NCI-H460 (cell line): ENCODE results near the gene MMP11. TPM values are rescaled to one million over a fixed set of nuclear protein-coding genes. Genes with fewer than 3 reads are reported as not detected.

Experiments
- DNase-seq: peaks from one replicate; pipeline ENCODE4 v3.0.0-alpha.2; 2016; ENCODE audit warnings: low read depth; ENCODE audit errors: extremely low read depth
- total RNA-seq: library from RNA; depleted of rRNA; stranded (reverse); fragments of >200 nt; shearing (Covaris generic); gene quantifications from 2 replicates; pipeline ENCODE4 v1.2.3, GENCODE V29; 2014

The MMP11 gene
- total RNA-seq, 1 experiment from 2014 or later: 1.8 TPM

DNA sequence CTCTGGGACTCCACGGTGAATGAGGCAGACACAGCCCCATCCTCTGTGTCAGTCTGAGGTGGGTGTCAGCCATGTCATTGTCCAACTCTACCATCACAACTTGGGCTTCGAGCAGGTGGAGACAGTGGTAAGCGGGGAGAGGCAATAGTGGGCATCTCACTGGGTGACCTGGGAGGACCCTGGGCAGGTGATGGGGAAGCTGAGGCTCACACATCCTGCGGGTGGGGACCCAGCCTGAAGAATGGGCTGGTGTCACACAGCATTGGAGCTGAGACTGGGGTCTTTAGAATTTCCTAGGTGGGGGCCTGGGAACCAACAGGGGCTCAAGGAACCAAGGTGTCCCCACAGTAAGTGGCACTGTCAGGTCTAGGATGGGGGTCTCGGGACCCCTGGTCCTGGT is 7.1 kb downstream of the MMP11 start:
- DNase-seq: no peak

DNA sequence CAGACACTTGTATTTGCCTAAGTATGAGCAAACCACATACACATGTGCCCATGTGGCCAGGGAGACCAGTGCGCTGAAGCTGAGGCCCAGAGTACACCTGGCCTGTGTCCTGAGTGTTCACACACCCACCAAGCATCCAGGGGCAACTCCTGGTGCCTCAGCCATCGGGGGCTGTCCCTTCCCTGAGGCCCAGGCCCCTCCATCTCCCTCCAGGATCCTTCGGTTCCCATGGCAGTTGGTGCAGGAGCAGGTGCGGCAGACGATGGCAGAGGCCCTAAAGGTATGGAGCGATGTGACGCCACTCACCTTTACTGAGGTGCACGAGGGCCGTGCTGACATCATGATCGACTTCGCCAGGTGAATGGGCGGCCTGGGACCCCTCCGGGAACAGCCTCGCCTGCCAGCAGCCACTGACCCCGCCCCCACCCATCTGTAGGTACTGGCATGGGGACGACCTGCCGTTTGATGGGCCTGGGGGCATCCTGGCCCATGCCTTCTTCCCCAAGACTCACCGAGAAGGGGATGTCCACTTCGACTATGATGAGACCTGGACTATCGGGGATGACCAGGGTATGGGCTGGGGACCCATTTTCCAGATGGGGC is 7.6 kb downstream of the MMP11 start:
- DNase-seq: no peak

DNA sequence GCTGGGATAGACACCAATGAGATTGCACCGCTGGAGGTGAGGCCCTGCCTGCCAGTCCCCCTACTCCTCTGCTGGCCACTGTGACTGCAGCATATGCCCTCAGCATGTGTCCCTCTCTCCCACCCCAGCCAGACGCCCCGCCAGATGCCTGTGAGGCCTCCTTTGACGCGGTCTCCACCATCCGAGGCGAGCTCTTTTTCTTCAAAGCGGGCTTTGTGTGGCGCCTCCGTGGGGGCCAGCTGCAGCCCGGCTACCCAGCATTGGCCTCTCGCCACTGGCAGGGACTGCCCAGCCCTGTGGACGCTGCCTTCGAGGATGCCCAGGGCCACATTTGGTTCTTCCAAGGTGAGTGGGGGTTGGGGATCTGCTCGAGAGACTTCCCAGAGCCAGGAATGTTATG is 8.4 kb downstream of the MMP11 start:
- no peak for DNase-seq

DNA sequence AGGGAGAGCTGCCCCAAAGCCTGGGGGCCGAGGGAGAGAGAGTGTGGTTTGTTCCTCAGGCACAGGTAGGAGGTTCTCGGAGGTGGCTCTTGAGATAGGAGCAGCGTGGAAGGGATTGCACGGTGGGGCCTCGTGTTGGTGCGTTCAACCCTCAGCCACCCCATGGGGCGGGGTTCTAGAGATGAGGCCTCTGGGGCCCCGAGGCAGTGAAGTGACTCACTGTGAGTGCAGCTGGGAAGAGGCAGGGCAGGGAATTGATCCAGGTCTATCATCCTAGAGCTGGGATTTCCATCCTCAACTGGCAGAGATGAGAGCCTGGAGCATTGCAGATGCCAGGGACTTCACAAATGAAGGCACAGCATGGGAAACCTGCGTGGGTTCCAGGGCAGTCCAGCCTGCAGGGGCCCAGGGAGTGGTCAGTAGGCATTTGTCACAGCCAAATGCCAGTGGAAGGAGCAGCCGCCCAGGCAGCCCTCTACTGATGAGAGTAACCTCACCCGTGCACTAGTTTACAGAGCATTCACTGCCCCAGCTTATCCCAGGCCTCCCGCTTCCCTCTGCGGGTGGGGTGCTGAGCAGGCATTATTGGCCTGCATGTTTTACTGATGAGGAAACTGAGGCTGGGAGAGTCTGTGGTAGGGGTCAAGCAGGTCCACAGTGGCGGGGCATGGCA is 9.0 kb downstream of the MMP11 start:
- DNase-seq: peak; percentile 36

DNA sequence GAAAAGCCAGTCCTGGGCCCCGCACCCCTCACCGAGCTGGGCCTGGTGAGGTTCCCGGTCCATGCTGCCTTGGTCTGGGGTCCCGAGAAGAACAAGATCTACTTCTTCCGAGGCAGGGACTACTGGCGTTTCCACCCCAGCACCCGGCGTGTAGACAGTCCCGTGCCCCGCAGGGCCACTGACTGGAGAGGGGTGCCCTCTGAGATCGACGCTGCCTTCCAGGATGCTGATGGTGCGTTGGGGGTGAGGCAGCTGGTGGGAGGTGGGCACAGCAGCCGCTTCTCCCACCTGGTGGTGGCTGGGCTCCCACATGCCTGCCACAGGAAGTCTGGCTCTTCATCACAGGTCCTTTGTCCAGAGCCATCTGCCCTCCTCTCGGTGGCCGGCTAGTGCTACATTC is 9.6 kb downstream of the MMP11 start:
- DNase-seq: no peak

DNA sequence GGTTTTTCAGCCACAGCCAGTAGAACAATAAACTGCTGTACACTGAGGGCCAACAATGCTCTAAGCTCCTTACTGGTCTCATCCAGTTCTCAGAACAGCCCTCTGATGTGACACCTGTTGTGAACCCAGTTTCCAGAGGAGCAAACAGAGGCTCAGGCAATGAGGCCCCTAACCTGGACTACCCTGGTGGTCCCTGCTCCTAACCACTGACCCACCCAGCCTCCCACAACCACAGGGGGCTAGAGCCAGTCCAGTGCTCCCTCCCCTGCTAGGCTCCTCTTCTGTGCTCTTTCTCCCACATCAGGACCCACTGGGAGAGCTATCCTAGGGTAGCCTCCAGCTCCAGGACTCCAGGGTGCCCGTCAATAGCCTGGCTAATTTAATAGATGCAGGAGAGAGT is 10.1 kb downstream of the MMP11 start:
- DNase-seq: no peak

DNA sequence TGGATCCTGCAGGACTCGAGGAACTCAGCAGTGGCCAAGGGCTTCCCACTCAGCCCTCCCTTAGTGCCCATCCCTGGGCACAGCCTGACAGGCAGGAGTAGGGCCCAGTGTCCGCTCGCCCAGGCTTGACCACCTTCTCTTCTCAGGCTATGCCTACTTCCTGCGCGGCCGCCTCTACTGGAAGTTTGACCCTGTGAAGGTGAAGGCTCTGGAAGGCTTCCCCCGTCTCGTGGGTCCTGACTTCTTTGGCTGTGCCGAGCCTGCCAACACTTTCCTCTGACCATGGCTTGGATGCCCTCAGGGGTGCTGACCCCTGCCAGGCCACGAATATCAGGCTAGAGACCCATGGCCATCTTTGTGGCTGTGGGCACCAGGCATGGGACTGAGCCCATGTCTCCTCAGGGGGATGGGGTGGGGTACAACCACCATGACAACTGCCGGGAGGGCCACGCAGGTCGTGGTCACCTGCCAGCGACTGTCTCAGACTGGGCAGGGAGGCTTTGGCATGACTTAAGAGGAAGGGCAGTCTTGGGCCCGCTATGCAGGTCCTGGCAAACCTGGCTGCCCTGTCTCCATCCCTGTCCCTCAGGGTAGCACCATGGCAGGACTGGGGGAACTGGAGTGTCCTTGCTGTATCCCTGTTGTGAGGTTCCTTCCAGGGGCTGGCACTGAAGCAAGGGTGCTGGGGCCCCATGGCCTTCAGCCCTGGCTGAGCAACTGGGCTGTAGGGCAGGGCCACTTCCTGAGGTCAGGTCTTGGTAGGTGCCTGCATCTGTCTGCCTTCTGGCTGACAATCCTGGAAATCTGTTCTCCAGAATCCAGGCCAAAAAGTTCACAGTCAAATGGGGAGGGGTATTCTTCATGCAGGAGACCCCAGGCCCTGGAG is 10.9 kb downstream of the MMP11 start:
- DNase-seq: no peak

DNA sequence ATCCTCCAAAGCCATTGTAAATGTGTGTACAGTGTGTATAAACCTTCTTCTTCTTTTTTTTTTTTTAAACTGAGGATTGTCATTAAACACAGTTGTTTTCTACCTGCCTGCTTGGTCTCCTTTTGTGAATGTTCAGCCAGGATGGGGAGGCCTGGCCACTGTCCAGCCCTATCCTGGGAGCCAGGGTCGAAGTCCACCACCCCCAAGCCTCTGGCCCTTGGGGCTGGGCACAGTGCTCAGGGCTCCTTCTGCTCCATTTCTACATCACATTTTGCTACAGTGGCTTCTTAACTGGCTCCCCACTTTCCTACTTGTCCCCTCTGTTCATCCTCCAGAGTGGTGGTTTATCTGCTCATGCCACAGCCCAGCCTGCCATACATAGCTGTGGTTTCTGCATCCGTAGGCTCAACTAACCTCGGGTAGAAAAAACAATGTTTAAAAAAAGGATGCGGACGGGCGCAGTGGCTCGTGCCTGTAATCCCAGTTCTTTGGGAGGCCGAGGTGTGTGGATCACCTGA is 11.6 kb downstream of the MMP11 start:
- no peak for DNase-seq

DNA sequence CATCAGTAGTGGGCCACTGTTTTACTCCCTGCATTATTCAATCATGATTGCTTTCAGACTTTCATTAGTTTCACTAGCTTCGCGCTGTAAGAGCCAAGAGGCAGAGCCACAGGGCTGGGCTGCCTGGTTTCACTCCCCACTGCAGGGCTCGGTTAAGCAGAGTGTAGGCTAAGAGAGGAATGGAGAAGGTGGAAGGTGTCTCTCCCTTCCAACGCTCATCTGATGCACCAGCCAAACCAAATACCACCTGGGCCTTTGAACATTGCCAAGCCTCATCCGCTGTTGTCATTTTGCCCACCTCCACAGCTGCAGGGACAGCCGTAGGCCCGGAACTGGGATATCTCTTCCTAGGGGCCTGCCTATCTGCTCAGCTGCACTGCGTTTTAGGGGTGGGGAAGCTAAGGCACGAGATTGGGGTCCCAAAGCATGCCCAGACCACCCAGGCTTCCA is 13.6 kb downstream of the MMP11 start:
- no peak for DNase-seq

DNA sequence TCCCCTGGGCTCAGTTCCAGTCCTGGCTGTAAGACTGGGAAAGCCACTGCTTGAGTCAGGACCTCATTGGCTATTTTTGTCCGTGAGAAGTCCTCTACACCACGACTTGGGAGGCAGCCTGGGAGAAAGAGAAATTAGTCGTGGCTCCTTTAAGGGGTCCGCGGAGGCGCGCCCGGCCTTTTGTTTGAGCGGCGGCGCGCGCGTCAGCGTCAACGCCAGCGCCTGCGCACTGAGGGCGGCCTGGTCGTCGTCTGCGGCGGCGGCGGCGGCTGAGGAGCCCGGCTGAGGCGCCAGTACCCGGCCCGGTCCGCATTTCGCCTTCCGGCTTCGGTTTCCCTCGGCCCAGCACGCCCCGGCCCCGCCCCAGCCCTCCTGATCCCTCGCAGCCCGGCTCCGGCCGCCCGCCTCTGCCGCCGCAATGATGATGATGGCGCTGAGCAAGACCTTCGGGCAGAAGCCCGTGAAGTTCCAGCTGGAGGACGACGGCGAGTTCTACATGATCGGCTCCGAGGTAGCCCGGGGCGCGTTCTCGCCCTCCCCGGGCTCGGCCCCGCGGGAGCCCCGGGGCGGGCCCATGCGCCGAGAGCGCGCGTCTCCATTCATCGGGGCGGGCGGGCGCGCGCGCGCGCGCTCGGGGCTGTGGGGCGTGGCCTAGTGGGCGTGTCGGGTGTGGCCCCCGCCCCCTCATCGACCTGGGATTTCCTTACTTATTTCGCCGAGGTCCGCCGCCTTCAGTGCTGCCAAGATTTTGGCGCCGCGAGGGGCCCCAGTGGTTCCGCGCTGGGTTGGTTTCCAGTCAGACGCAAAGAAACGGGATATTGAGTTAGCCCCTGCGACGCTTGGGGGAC is 14.3 kb downstream of the MMP11 start, which contains the start of gene SMARCB1:
SMARCB1 (plus strand) TSS at position 215 of the 848 bp plus-strand sequence; CDS start at position 419, 204 bp downstream.
- peak; percentile 63 for DNase-seq

DNA sequence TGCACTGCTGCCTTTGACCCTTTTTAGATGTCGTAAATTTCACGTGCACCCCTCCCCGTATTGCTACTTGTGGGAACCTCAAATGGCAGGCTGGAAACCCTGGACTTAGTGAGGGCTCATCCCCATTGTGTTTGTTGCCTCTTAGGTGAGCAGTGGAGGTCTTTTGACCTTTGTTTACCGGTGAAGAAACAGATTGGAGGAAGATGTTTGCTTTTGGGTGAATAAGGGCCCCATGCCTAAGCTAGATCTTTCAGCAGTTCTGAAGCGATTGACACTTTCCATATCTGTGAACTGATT is 14.9 kb downstream of the MMP11 start:
- DNase-seq: no peak

DNA sequence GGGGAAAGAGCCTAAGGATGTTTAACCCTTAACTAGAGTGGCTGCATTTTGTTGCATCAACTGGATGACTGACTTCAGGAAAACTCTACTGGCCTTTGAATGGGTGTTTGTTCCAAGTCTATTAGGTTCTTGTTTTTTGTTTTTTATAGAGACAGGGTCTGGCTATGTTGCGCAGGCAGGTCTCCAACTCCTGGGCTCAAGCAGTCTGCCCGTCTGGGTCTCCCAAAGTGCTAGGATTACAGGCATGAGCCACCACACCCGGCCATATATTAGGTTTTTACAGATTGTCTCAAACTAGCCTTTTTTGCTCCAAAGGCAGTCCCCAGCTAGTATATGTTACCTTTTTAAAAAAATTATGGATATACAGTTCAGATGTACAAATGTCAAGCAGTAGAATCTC is 15.3 kb downstream of the MMP11 start:
- no peak for DNase-seq

DNA sequence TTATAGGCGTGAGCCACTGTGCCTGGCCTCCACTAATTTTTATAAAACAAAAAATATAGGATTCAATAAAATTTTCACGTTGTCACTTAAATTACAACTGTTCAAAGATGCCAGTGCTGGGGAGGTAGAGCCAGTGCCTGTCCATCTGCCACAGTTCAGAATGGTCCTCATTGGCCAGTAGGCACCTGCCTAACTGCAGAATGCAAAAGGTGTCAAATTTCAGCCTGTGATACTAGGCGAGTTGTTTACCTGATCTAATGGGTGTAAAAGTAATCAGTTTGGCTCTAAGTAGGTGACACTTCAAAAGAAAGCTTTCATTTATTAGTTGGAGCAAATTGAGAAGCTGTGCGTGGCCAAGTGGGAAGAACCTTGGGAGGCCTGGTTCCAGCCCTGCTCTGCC is 16.5 kb downstream of the MMP11 start:
- no peak for DNase-seq

DNA sequence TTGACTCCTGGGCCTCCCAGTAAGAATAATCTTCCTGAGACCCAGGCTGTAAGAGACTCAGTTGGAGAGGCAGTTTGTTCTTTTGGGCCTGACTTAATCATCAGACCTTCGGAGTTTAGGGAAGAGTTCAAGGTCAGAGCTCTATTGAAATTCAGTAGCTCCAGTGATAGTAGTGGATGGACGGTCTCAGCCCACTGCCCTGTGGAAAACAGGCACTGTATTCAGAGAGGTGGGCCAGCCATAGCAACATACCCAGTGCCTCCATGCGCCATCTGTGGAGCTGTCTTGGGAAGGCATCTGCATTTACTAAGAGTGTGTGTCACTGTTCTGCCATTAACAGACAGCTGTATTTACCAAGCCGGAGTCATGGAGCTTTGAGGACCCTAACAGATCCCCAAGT is 17.0 kb downstream of the MMP11 start:
- no peak for DNase-seq

DNA sequence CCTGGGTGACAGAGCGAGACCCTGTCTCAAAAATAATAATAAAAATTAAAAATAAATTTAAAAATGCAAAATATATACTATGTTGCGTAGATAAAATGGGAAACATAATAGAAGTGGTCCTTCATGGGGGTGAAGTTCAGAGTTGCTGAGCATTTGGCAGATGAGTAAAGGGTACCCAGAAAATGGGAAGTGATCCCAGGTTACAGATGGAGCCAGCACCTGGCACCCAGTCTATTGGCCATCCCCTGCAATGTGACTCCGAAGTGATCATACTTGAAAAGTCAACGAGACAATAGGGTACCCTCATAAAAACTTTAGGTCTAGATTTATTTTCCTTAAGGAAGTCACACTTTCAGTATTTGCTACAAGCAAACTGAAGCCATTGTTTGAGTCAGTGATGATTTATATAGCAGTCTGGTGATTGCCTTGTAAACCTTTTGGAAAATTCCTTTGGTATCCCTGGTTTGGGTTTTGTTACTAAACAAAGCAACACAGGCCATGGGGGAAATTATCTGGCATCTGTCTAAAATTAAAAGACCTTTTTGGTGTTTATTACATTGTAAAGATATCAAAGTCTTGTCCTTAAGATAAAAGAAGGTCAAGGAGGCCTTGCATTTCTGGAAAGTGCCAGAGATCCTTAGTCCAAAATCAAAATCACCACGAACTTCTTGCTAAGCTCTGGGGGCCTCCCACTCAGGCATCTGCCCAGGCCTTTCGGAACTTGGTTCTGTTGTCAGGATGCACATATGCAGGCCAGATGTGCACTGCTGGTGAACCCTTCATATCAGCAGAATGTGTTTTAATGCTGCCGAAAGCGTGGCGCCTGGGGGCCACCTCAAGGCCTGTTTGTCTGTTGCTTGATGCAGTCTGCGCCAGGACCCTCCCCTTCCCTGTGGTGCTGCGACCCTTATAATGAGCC is 18.4 kb downstream of the MMP11 start:
- no peak for DNase-seq

DNA sequence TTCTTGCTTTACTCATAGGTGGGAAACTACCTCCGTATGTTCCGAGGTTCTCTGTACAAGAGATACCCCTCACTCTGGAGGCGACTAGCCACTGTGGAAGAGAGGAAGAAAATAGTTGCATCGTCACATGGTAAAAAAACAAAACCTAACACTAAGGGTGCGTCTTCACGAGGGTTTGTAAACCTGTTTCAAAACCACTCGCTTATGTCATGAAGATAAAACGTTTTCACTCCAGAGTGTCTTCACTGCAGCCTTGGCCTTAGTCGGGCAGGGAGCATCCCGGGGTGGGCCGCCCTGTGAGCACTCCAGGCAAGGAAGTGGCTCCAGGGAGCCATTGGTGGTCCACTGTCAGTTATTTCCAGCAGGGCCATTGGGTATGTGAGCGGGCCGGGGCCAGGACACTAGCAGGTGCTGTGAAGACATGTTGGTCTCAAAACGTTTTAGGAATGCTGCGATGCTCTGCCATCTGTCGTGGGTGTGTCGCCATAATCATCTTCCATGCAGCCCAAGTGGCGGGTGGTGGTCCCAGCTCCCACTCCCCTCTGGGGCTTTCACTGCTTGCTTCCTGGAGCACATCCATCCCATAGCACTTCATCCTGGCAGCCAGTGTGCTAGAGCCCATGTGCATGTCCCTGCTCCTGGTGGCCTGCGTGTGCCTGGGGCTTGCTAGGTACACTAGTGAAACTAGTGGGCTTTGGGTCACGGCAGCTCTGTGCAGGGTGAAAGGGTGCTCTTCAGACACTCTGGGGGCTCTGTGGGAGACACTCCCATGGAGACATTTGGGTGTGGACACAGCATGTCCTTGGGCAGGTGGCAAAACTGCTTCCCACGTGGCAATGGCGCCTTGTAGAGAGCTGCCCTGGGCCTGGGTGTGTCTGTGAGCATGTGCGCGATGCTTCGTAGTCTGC is 19.3 kb downstream of the MMP11 start:
- no peak for DNase-seq

DNA sequence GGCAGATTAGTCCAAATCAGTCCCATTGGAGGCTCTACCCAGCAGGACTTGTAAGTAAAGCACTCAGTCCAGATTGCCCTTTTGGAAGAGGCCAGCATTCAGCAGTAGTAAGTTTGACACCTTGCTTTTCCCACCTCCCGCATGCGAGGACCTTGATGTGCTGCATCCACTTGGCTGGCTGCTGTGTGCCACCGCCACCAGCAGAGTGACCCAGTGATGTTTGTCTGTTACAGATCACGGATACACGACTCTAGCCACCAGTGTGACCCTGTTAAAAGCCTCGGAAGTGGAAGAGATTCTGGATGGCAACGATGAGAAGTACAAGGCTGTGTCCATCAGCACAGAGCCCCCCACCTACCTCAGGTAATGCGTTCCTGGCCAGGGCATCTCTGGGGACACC is 20.7 kb downstream of the MMP11 start:
- no peak for DNase-seq

DNA sequence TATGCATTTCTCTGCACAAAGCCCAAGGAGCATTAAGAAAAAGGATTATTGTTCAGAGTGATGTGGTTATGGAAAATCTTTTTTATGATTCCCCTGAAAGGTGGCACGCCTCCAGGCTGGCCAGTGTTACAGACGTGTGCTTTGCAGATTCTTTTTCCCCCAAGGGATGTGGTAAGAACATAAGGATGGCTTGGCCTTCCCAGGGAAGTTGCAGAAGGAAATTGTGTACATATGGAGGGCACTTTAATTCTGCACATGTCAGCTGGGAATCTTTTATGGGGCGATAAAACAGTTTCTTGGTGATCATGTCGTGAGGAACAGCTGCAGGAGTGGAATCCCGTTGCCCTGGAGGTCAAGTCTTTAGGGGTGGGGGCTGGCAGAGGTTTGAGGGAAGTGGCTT is 23.8 kb downstream of the MMP11 start:
- no peak for DNase-seq
